ENCODE measurements around the gene EFEMP2. TPM values are rescaled to one million over a fixed set of nuclear protein-coding genes. Genes with fewer than 3 reads are reported as not detected.

EFEMP2 gene
- total and polyA plus RNA-seq, 8 donors, result 21.0 to 37.9 (median 28.9) TPM

DNA sequence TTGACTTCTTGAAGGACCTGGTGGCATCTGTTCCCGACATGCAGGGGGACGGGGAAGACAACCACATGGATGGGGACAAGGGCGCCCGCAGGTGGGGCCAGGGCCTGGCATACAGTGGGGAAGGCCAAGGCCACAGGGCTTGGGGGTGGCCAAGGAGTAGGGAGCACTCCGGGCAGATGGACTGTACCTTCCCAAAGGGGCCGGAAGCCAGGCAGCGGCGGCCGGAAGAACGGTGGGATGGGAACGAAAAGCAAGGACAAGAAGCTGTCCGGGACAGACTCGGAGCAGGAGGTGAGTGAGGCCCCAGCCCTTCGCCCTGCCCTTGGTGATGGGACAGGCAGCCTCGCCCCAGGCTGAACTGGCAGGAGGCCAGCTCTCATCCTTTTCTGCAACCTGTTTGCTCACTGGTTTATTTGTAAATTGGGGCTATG lies 47.8 kb upstream of the EFEMP2 start:
- intact Hi-C loops (cut with DNase I; ENCODE audit: low total_unique reads), result no loop called here
- Histone ChIP-seq H3K27me3 (no peaks in the 10 kb centered on the region), H3K27ac (peak overlapping the region in 4 of 5 donors; percentile 93 to 98 (median 97)), H3K4me3 (peak overlapping the region; percentile 82 to 98 (median 95)), H3K4me1 (peaks cover 39 to 54% (median 46%) of the 10 kb centered on the region in 4 donors), H3K9me3 (no peaks in the 10 kb centered on the region), H3K36me3 (peaks cover 11 to 47% (median 30%) of the 10 kb centered on the region in 4 donors)
- 59 to 72% (median 67%) methylated on average over 14 to 15 of the region's 15 CpGs for WGBS, 5 donors
- no peak for TF ChIP-seq CTCF (IDR thresholded peaks at IDR 0.05)
- DNase-seq, result no peak

DNA sequence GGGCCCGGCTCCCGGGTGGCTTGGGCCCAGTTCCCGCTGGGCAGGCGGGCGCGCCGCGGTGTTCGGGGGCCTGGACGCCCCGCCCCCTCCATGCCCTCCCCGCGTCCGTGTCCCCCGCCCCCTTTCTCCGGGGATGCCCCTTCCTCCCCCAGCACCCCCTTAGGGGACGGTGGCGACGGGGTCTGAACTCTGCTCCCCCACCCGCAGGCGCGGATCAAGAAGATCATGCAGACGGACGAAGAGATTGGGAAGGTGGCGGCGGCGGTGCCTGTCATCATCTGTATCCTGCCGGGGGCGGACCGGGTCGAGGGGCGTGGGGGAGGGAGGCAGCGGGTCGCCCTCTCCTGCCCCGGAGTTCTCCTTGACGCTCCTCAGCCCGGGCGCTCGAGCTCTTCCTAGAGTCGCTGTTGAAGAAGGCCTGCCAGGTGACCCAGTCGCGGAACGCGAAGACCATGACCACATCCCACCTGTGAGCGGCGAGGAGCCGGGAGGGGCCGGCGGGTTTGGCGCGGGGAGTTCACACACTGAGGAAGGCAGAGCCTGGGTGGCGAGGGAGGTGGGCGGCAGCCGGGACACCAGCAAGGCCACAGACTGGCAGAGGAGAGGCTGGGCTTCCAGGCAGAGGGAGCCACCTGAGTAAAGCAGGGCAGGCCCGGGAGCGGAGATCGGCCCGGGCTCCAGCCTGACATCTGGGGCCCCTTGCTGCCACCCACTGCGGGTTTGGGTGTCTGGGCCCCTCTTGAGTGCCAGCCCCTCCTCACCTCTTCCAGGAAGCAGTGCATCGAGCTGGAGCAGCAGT lies 47.2 kb upstream of the EFEMP2 start:
- Histone ChIP-seq H3K27ac (peak overlapping the region; percentile 89 to 98 (median 97)), H3K27me3 (no peaks in the 10 kb centered on the region), H3K9me3 (no peaks in the 10 kb centered on the region), H3K4me3 (peak overlapping the region; percentile 82 to 98 (median 95)), H3K4me1 (peaks cover 46 to 58% (median 53%) of the 10 kb centered on the region in 4 donors), H3K36me3 (peaks cover 11 to 43% (median 30%) of the 10 kb centered on the region in 4 donors)
- 0 to 1% (median 0%) methylated on average over 22 to 60 of the region's 60 CpGs for WGBS, 5 donors
- TF ChIP-seq CTCF (IDR thresholded peaks at IDR 0.05) (no peak), POLR2A (IDR thresholded peaks at IDR 0.05) (no peak), EP300 (IDR thresholded peaks at IDR 0.05) (no peak), POLR2AphosphoS5 (IDR thresholded peaks at IDR 0.05) (no peak)
- peak; percentile 40 to 73 for DNase-seq
- intact Hi-C loops (cut with DNase I; ENCODE audit: low total_unique reads), result no loop called here

DNA sequence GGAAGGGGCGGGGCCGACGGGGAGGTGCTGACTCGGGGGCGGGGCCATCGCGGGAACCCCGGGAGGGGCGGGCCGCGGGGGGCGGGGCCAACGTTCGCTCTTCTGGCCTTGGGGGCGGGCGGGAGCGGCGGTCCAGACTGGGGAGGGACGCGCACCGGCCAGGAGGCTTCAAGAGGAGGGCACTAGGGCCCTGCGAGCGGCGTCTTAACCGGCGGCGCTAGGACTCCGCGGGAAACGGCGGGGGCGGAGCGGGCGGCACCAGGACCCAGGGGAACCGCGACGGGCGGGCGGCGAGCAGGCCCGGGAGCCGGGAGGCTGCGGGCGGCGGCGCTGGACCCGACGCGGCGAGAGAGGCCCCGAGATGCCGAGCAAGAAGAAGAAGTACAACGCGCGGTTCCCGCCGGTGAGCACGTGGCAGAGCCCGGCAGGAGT lies 46.6 kb upstream of the EFEMP2 start, which contains the start of gene DRAP1:
Gene DRAP1, plus strand, starts transcription at position 286 of the 432 bp plus-strand sequence. Its CDS starts 76 bp downstream, at position 362.
- WGBS, 5 donors, result 0 to 3% (median 1%) methylated on average over 3 to 59 of the region's 59 CpGs
- intact Hi-C loops (cut with DNase I; ENCODE audit: low total_unique reads), result no loop called here
- H3K9me3 ChIP-seq, result no peaks in the 10 kb centered on the region
- H3K27me3 ChIP-seq, result no peaks in the 10 kb centered on the region
- H3K36me3 ChIP-seq, result peaks cover 11 to 37% (median 29%) of the 10 kb centered on the region in 4 donors
- TF ChIP-seq POLR2AphosphoS5 (IDR thresholded peaks at IDR 0.05), result peak in 2 of 3 donors; percentile 58 to 89
- TF ChIP-seq POLR2A (IDR thresholded peaks at IDR 0.05), result no peak
- TF ChIP-seq EP300 (IDR thresholded peaks at IDR 0.05), result no peak
- no peak for TF ChIP-seq CTCF (IDR thresholded peaks at IDR 0.05)
- peak; percentile 99 to 100 for DNase-seq
- H3K4me1 ChIP-seq, result peaks cover 48 to 58% (median 55%) of the 10 kb centered on the region in 4 donors
- H3K4me3 ChIP-seq, result peak within 1 kb of the TSS; percentile 94 to 98 (median 96)
- H3K27ac ChIP-seq, result peak within 1 kb of the TSS; percentile 89 to 98 (median 97)

DNA sequence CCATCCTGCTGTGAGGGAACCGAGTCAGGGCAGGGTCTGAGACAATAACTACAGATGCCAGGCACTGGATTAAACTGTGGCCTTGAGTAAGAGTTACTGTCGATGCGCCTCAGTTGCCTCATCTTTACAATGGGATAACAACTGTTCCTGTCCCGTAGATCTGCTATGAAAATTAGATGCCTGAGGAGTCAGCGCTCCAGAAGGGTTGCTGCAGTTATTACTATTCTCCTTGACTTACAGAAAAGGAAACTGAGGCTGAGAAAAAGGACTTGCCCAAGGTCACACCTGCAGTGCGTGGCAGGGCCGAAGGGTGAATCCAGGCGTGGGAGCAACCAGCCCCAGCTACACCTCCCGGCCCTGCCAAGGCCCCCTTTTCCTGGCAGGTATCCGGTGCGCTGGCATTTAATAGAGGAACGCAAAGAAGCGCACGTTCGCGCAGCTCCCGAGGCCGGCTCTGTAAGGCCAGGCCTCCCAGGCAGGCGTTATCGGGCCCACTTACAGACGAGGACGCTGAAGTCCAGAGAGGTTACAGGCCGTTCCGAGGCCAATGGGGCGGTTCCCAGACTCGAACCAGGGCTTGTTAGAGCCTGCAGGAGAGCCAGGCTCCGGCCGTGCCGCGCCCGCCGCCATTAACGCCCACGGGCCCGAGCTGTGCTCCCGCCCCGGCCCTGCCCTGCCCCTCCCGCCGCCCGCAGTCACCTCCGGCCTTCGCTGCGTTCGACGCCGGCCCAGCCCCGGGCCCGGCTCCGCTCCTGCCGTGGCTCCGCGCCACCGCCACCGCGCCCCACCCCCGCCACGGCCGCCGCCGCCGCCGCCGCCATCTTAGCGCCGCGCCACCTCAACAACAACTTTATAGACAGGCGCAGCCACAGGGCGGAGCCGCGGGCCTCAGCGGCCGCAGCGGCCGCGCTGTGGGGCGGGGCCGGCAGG lies 45.9 kb upstream of the EFEMP2 start, which contains the start of gene C11orf68:
Gene C11orf68, minus strand, starts transcription at position 852 of the 930 bp plus-strand sequence. Its CDS starts 31 bp downstream, at position 821.
- no peaks in the 10 kb centered on the region for H3K27me3 ChIP-seq
- peak in 1 of 2 donors; percentile 33 for DNase-seq
- TF ChIP-seq POLR2A (IDR thresholded peaks at IDR 0.05), result no peak
- no peak for TF ChIP-seq CTCF (IDR thresholded peaks at IDR 0.05)
- TF ChIP-seq EP300 (IDR thresholded peaks at IDR 0.05), result no peak
- peak in 2 of 3 donors; percentile 12 to 64 for TF ChIP-seq POLR2AphosphoS5 (IDR thresholded peaks at IDR 0.05)
- 4 to 33% (median 6%) methylated on average over 6 to 77 of the region's 77 CpGs for WGBS, 5 donors
- H3K4me1 ChIP-seq, result peaks cover 48 to 58% (median 55%) of the 10 kb centered on the region in 4 donors
- H3K4me3 ChIP-seq, result peak within 1 kb of the TSS; percentile 94 to 98 (median 96)
- peaks cover 11 to 34% (median 26%) of the 10 kb centered on the region in 4 donors for H3K36me3 ChIP-seq
- intact Hi-C loops (cut with DNase I; ENCODE audit: low total_unique reads), result no loop called here
- H3K9me3 ChIP-seq, result no peaks in the 10 kb centered on the region
- peak within 1 kb of the TSS; percentile 89 to 98 (median 97) for H3K27ac ChIP-seq

Measured in stomach (tissue), 9 donors.